Right kidney (tissue), 1 donor: Measurements from ENCODE around the gene IP6K3.

Source experiments
- DNase-seq: peaks from one replicate; pipeline ENCODE4 v3.0.0-alpha.2; 2016

The IP6K3 gene

DNA sequence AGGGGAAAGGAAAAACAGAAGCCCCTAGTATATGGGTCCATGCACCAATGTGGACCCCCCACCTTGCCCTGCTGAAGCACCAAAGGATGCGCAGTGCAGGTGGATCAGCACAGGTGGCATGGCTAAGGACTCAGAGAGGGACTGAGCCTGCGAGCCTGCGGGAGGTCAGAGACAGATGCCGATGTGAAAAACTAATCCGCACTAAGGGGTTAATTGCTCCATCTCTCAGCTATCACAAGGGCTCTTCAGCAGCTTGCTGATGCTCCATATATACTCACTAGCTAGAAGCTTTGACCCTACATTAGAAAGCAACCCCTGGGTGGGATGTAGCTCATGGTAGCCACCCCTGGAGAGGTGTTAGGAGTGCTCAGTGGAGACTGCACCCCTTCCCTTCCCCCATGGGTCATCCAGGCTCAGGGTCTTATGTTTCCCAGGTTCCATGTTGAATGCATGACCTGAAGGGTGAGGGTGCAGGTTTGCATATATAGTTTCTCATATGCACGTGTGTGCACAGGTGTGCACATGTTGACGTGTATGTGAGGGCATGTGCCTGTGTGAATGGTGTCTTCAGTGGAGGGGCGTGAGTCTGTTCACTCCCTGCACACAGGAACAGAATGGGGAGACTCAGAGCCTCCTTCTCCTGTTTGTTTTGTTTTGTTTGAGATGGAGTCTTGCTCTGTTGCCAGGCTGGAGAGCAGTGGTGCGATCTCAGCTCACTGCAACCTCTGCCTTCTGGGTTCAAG is 13.4 kb upstream of the IP6K3 start:
- DNase-seq: no peak

DNA sequence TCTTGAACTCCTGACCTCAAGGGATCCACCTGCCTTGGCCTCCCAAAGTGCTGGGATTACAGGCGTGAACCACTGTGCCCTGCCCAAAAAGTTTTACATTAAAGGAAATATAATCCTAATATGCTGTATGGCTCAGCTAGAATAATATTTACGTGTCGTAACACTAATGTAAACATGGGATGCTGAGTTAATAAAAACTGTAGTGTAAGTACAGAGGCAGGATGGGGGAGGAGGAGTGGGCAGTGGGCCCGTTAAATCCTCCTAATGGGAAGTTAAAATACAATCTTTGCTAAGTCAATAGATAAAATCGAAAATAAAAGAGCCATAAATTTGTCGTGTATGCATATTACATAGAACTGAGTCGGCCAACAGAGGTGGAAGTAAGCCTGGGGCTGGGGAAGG is 12.1 kb upstream of the IP6K3 start:
- no peak for DNase-seq

DNA sequence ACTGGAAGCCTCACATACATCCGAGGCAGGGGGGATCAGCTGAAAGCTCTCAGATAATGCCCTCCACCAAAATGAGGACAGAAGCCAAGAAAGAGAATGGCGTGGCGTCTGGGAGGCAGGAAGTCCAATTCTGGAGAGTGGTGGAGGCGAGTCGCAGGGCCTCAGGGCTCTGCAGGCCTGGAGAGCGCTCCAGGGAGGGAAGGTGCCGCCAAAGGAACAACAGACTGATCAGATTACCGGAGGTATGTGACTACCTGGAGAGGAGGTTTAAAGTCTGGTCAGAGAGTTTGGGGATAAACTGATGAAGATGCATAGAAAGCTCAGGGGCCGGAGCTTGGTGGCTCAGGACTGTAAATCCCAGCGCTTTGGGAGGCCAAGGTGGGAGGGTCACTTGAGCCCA is 11.2 kb upstream of the IP6K3 start:
- no peak for DNase-seq

DNA sequence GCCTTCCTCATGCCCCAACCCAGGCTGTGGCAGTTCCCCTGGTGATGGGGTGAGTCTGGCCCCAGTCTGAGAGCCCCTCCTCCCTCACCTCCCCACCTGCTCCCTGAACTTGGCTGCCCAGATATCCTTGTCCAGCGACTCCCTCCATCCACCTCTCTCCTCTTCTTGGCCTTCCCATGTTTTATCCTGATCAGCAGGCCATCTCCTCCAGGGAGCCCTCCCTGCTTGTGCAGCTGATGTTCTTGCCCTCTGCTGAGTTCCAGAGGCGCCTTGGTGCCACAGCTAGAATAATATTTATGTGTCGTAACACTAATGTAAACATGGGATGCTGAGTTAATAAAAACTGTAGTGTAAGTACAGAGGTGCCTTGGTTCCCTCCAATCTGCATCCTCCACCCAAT is 10.4 kb upstream of the IP6K3 start:
- no peak for DNase-seq

DNA sequence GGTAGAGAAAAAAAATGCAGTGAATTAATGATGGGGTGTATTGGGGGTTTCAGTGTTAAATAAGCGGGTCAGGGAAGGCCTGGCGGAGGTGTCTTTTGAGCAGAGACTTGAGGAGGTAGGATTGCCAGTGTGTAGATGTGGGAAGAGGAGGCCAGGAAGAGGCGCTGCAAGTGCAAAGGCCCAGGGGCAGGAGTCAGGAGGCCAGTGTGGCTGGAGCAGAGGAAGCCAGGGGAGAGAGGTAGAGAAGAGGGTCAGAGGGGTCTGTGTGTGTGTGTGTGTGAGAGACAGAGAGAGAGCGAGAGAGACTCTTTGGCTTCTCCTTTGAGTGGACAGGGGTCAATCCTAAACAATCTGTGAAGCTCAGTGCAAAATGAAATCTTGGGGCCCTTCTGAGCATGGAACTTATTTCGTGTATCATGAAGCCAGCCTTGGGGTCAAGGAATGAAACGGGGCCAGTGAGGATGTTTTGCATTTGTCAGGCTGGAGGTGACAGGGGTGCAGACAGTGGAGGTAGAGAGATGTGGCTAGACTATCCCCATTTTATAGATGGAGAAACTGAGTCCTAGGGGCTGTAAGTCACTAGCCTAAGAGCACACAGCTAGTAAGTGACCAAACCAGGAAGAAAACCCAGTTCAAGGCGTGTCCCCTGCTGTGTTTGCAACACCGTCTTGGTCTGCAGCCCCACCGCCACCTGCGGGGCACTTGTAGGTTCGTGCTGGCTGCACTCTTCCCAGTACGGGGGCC is 9.7 kb upstream of the IP6K3 start:
- no peak for DNase-seq

DNA sequence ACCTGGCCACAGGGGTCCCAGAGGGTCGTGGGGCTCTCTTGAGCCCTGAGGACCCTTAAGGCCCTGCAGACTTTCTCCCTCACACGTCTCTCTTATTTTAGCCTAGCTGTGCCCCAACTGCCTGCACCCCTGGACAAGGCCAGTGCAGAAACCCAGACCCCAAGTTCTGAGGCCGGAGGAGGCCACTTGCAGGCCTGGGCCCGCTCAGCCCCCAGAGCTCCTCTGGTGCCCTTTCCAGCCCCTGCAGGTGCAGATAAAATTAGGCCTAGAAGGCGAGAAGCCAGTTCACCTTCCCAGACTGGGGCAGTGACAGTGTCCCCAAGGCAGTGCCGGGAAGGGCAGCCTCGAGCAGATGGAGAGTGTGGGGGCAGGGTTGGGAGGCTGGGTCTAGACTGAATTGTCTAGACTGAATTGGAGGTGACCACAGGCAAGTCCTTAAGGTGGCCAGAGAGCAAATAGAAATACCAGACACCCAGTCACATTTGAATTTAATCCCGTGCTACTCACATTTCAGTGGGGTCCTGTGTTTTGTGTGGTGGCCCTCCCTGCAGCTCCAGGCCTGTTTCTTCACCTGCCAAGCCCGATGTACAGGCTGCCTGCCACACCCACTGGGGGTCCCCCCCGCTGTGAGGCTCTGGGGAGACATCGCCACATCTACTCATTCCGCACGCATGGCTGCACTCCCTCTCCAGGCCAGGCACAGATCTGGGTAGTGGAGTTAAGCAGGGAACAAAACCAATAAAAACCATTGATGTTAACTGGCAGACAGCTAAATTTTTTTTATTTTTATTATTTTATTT is 8.6 kb upstream of the IP6K3 start:
- DNase-seq: no peak

DNA sequence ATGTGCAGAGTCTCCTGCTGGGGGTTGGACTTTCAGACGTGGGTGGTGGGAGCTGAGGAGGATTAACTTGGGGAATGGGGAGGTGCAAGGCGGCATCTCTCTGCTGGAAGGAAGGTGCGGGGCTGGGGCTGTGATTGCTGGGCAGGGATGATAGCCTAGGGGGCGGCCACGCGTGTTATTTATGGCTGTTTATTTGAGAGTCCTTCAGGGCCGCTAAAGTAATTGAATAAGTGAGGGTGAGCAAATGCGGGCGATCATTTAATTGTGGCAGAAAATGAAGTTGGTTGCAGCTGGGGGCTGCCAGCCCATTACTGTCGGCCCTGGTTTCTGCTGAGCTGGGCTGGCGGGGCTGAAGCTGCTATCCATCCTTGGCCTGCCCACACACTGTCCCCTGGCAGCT is 7.5 kb upstream of the IP6K3 start:
- DNase-seq: no peak

DNA sequence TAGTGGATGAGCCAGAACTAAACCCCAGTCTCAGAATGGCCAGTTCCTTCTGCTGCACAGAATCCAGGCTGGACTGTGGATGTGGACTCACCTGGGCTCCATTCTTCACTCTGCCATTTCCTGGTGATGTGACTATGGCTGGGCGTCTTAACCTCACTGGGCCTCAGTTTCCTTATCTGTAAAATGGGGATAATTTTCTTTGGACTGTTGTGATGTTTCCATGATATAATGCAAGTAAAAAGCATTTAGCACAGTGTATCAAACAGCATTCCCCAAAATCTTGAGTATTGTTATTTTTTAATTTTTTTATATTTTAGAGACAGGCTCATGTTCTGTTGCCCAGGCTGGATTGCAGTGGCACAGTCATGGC is 5.9 kb upstream of the IP6K3 start:
- no peak for DNase-seq

DNA sequence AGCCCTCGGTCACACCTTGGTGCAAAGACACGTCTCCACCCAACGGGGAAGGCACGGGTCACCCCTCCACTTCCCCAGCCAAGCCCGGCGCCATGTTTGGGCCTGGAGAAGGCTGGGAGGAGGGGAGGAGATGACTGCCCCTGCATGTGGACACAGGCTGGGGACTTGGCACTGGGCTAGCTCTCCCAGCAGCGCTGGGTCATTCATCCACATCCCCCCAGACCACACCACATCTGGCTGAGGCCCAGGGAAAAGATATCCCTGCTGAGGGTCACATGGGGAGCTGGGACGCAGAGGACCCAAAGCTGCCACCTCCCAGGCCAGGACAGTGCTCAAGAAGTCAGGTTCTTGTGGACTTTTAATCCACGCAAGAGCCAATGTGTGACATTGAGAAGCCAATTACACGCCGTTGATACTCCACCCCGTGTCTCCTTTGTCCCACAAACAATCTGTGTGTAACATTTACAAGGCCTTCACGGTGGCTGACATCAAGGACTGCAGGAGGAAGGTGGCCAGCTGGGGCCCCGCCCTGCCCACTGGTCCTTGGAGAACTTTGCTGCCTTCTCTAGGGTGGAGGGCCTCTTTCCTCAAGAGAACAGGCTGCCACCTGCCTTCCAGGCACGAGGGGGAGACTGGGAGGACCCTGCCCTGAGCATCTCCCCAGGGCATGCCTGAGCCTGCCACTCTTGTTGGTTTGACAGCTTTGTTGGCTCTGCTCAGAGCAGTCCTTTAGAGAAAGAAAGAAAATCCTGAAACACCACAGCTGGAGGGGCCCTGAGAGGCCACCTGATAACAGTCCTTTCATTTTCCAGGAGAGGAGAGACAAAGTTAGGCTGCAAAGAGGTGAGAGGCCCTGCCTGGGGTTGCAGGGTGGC is 5.3 kb upstream of the IP6K3 start:
- DNase-seq: no peak

DNA sequence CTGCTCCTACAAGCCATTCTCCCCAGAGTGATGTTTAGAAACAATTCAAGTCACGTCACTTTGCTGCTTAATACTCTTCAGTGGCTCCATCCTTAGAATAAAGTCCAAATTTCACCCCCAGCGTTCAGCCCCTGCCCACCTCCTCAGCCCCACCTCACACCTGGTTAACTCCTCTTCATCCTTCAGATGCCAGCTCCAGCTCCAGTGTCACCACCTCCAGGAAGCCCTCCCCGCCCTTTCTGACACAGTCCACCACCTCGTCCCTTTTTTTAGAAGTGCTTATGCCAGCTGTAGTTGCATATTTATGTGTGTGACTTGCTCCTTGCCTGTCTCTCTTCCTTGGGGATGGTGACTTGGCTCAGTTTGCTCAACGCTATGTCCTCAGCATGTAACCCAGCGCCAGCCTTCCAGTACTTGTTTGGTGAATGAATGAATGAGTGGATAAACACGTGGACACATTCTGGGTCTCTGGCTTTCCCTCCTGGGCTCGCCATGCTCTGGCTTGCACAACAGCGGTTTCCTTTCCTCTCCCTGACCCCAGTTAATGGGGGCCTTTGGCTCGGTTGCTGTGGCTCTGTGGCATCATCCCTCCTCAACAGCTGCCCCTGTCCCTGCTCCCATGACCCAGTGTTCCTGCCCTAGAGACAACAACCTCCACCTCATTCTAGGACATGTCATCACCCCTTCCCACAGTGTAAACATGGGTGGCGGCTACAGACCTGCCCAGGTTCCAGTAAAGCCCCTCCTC is 3.7 kb upstream of the IP6K3 start:
- no peak for DNase-seq

DNA sequence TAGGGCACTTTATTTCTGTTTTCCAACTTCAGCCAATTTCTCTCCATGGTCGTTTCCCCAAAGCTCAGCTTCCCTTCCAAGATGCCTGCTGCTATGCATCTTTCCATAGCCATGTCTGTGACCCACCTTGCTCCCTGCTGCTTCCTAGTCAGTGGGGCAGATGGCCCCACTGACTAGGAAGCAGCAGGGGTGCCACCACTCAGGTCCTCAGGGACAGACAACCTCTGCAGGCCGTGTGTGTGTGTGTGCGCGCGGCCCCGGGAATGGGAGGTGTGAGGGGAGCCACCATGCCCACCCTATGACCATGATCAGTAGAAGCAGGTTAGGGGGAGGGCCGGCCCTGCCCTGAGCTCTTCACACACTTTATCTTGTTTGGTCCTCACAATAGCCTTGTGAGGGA is 2.7 kb upstream of the IP6K3 start:
- no peak for DNase-seq

DNA sequence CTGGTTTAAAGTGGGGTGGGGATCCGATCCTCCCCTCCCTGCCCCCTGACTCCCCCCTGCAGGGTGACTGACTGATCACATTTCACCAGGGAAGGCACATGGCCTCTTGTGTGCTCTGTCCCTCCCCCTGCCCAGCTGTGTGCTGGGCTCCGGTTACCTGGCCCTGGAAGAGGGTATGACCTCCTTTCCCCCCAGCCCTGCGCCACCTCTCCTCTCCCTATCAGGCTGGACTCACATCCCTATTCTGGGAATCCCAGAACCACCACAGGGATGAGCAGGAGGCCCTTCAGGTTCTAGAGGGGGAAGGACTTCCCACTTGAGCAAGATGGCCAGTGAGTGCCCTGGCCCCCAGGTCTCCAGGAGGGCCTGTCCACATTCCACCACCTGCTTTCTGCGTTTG is 2.1 kb upstream of the IP6K3 start:
- DNase-seq: no peak

DNA sequence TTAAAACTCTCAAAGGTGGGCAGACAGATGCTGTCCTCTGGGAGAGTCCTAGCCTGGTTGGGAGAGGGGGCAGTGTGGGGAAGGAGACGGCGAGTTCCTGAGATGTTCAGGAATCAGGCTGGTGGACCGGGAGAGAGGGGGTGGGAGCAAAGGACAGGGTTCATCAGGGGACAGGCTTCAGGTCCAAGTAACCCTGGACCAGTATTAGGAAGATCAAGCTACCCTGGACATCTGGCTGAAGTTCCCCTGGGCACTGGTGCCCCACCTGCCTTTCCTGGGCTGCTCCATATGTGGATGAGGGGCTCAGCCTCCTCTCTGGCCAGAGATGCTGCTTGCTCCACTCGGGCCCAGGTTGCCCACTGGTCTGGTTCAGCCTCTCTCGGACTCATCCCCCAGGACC is 1.1 kb upstream of the IP6K3 start:
- no peak for DNase-seq

DNA sequence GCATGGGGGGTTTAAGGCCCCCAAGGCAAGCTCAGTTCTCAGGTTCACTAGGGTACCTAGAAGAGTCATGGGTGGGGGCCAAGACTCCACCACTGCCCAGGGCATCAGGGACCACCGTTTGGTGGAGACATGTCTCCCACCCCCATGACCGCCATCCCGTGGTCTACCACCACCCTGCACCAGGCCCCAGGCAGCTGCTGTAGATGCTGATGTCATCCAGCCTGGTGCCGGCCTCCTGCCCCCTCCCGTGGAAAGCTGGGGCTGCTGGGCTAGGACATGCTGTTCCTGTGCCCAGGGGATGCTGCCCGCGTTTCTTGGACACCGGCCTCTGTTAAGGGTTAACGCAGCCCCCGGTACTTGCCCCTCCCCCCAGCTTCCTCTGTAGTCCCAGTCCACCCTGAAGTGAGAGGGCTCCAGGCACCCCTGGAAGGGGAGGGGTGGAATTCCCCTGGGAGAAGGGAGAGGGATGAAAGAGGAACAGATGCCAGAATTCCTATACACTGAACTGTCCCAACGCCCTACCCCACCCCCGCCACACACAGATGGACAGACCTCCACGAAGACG is 587 bp downstream of the IP6K3 start:
- DNase-seq: no peak

DNA sequence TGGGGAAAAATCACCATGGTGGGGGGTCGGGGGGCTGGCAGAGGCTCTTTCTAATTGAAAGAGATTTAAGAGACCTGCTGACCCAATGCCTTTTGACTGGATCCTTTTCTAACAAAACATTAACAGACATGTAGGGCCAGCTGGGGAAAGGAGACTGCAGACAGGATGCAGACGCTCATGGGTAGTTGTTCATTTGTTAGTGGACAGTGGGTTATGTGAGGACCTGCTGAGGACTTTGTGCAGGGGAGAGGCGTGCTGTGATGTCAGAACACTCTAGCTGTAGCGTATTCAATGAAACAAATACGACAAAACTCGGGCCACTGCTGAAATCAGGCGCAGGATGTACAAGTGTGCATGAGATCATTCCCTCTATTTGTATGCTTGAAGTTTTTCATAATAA is 1.2 kb downstream of the IP6K3 start:
- DNase-seq: no peak

DNA sequence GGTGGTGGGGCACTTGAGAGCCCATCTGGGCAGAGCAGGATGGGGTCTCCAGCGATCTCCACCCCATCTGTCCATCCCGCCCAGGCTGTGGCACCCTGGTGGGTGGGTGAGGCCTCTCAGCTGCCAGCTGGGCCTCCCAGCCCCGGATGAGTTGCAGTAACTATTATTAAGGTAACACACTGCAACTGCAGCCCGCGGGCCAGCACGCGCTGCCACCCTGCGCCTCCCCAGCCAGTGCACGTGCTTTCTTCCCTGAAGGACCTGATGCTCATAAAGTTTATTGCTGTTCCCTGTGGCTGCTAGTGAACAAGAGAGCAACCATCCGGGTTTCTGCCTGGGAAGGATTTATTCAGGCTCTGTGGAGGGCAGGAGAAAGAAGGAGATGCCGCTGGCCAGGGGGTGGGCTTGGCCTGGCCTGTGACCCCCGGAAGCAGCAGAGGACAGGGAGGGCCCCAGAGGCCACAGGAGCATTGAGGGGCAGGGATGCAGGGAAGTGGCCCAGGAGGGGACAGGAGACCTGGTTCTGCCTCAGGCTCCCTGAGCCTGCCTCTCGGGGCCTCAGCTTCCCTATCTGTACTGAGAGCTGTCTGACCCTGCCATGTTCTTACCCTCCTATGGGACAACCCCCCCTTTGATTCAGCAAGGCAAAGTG is 1.7 kb downstream of the IP6K3 start:
- DNase-seq: no peak

DNA sequence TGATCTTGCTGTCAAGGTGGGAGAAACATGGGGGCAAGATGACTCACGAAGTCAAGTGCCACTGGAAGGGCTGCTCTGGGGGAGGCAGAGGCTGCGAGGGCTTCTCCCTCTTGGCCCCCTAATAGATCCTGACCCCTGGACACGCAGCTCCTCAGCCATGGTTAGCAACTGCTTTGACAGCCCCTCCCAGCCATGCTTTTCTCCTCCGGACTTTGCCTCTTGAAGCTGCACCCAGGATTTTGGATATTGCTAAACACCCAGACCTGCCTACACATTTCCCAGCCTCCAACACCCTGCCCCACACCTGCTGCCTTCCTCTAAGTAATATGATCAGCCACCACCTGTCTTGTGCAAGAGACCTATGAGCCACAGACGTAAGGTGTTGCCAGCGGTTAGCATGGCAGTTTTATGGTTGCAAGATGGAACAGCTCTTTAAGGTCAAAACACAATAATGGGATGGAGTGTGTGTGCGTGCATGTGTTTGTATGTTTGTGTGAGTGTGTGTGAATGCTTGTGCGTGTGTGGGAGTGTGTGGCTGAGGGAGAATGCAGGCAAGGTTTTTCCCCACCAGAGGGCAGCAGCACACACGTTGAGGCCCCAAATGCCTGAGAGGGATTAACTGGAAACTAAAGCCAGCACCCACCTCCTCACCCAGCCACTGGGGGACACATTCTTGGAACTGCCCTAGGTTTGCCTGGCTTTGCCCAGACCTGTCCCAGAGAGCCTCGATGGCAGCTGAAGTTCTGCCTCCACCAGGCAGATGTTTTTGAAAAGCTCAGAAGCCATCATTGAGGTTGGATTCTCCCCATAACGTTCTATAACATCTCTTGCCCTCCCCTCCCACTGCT is 2.5 kb downstream of the IP6K3 start:
- DNase-seq: peak; percentile 81

DNA sequence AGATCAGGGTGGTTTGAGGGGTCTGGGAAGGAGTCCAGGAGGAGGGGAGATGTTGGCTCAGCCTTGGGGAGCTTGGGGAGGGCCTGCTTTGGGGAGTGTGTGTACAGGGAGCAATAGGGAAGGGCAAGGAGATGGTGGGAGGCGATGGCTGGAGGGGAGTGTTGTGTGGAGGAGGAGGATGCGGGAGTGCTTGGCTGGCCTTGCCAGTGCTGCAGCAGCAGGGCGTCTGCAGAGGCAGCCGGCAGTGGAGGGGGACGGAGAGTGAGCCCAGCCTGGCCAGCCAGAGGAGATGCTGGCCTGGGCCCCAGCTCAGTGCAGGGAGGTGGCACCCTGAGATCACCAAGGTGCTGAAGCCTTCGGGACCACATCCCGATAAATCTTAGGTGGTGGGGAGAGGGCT is 3.9 kb downstream of the IP6K3 start:
- no peak for DNase-seq

DNA sequence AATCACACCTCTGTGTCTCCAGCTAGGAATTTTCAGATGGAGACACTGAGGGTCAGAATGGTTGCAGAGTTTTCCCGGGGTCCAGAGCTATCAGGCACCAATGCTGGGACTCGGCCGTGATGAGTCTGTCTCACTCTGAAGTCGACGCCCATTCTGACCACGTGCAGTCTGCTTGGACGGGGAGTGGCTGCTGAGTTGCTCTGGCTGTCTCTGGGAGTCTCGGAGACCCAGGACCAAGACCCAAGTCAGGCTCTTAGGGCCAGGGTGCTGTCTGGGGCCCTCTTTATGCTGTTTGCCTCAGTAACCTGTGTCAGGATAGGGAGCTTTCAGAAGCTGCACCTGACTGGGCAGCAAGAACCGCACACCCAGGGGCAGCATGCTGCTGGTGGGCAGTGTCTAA is 4.6 kb downstream of the IP6K3 start:
- no peak for DNase-seq

DNA sequence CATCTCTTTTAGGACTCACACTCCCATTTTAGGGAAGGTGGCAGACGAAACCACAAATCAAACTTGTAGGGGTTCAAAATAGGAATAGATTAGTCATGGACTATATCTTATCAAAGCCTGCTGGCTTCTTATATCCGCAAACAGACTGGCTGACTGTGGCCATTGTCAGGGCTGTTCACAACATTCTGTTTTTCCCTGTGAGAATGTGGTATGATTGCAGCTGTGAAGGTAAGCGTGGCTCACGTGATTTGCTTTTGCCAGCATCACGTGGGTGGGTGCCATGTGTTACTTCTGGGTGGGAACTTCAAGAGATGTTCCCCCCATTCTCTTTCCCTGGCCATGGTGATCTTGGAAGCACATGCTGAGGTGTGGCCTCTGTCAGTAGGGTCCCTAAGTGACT is 5.9 kb downstream of the IP6K3 start:
- DNase-seq: no peak
